K562 (cell line): Measurements from ENCODE around the gene NFKB2. TPM values are rescaled to one million over a fixed set of nuclear protein-coding genes. Genes with fewer than 3 reads are reported as not detected.
A peak's percentile ranks its signal among the peaks of the same experiment; 100 is the strongest.

Source experiments
- DLX4 ChIP-seq: fragments of 250-450 bp; sonication (Bioruptor Pico); IDR thresholded peaks from 2 replicates; pipeline ENCODE4 v1.6.1; 2021; ENCODE audit warnings: mild to moderate bottlenecking
- NR2C2 ChIP-seq, 2 experiments: fragments of 200-800 bp in 1 of 2; sonication (Bioruptor generic) in 1 of 2; sonication (generic) in 1 of 2; formaldehyde crosslinking in 1 of 2; IDR thresholded peaks; 2 replicates each; pipeline versions ENCODE4 v1.6.1 to v1.8.0; 2016 to 2022; ENCODE audit warnings: mild to moderate bottlenecking in 1 of 2, missing compliant biosample characterization in 1 of 2, missing genetic modification characterization in 1 of 2, missing genetic modification reagents in 1 of 2
- RBFOX2 ChIP-seq: fragments of 200-400 bp; formaldehyde crosslinking; IDR thresholded peaks from 2 replicates; pipeline ENCODE4 v1.6.1; 2017; ENCODE audit warnings: low read depth, mild to moderate bottlenecking, low read length, moderate library complexity
- REST ChIP-seq, 2 experiments: fragments of 450-650 bp; formaldehyde crosslinking in 1 of 2; IDR thresholded peaks; 2 replicates each; pipeline versions ENCODE4 v1.4.0 to v1.6.1; 2014 to 2020; ENCODE audit warnings: mild to moderate bottlenecking in 2 of 2, borderline replicate concordance in 1 of 2, low read depth in 1 of 2
- SOX6 ChIP-seq: fragments of 450-650 bp; IDR thresholded peaks from 2 replicates; pipeline ENCODE4 v1.6.1; 2014; ENCODE audit warnings: mild to moderate bottlenecking
- TFAP4 ChIP-seq: sonication (generic); formaldehyde crosslinking; IDR thresholded peaks from 2 replicates; pipeline ENCODE4 v1.8.0; 2022; ENCODE audit warnings: missing genetic modification reagents, mild to moderate bottlenecking, moderate library complexity, borderline replicate concordance
- THAP12 ChIP-seq: fragments of 250-450 bp; sonication (Bioruptor Pico); IDR thresholded peaks from 2 replicates; pipeline ENCODE4 v1.9.0; 2021; ENCODE audit warnings: mild to moderate bottlenecking, inconsistent platforms
- ZNF766 ChIP-seq: fragments of 200-800 bp; sonication (Bioruptor generic); conservative IDR thresholded peaks from 2 replicates; pipeline ENCODE4 v1.6.1; 2016; ENCODE audit warnings: missing genetic modification characterization, missing compliant biosample characterization
- polyA plus RNA-seq, 8 experiments: library from polyadenylated mRNA; depleted of rRNA in 4 of 8; stranded (reverse) in 5 of 8; unstranded in 3 of 8; fragments of >200 nt; fragmentation: Nextera tagmentation in 2 of 8; fragmentation: Illumina TruSeq in 1 of 8; extraction: Ambion mirVana in 2 of 8; extraction: Trizol in 1 of 8; gene quantifications; 2 replicates each; pipeline versions ENCODE4 v1.2.1 to v1.2.3, GENCODE V29; 2011 to 2014; ENCODE audit warnings: inconsistent platforms in 1 of 8, missing spikeins in 1 of 8
- total RNA-seq, 7 experiments: library from RNA; depleted of rRNA in 6 of 7; stranded (reverse); fragments of >200 nt in 6 of 7; fragmentation: Illumina TruSeq in 2 of 7; extraction: Trizol in 2 of 7; gene quantifications; 2 replicates each; pipeline versions ENCODE4 v1.2.1 to v1.2.3, GENCODE V29; 2011 to 2021; ENCODE audit warnings: low replicate concordance in 1 of 7

The NFKB2 gene
- total and polyA plus RNA-seq, 9 of the 15 experiments (the other 6 are each of a cell fraction or from before 2014, with no cell fraction given), result 0.07 to 20.3 (median 7.9) TPM

GRCh38 chr10:102450374-102451104 lies 55.0 kb downstream of the NFKB2 start (continued):
- peak; percentile 67; the same call in 1 of the 2 replicates for TF ChIP-seq ZNF766 (CRISPR knock-in tag)
- no peak for TF ChIP-seq SOX6
- peak; percentile 26; the same call in 1 of the 2 replicates for TF ChIP-seq REST (IDR thresholded peaks at IDR 0.05; ENCODE audit: borderline replicate concordance)
- peak; percentile 83; the same call in 1 of the 2 replicates for TF ChIP-seq REST (CRISPR knock-in tag; IDR thresholded peaks at IDR 0.05; ENCODE audit: low read depth)
- no peak for TF ChIP-seq DLX4 (CRISPR knock-in tag)
- peak; percentile 35; the same call in 1 of the 2 replicates for TF ChIP-seq TFAP4 (CRISPR knock-in tag)
- TF ChIP-seq RBFOX2, result peak; percentile 89
- 0 out of 2 replicates have a peak, but pooled peaks have one; percentile 23 for TF ChIP-seq NR2C2 (CRISPR knock-in tag; IDR thresholded peaks at IDR 0.05)
- 0 out of 2 replicates have a peak, but pooled peaks have one; percentile 26 for TF ChIP-seq NR2C2 (tag; IDR thresholded peaks at IDR 0.05)
- TF ChIP-seq THAP12, result peak; percentile 76; the same call in 1 of the 2 replicates
